ENCODE measurements around the gene TMEM8B. TPM values are rescaled to one million over a fixed set of nuclear protein-coding genes. Genes with fewer than 3 reads are reported as not detected.

TMEM8B gene
- total and polyA plus RNA-seq, 2 of the 8 experiments (the other 6 are each of a cell fraction or from before 2014, with no cell fraction given) = 7.5 to 10.4 TPM

DNA sequence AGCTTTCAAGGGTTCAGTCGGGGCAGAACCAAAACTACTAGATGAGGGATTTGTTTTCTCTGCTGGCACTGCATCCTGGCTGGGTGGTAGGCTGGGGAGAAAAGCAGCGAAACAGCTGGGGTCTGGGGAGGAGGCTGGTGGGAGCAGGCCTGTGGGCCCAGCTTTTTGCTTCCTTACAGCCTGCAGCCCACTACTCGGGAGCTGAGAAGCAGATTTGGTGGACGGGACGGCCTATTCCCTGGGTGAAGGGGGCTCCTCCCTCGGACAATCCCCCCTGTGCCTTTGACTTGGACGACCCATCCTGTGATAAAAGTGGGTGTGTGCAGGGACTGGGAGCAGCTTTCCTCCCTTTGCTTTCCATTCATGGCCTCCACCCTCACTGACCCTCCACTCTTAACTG lies 28.5 kb upstream of the TMEM8B start:
- no peak overlapping the region for H2BK20ac ChIP-seq (ENCODE audit: low read length)
- no peak overlapping the region for H3K4me2 ChIP-seq (ENCODE audit: insufficient read depth in 1 of 2, low read depth in 2 of 2, low read length in 2 of 2)
- H2BK120ac ChIP-seq (replicated peaks; ENCODE audit: low read depth, low read length) = no peak overlapping the region
- no peak overlapping the region for H3K23ac ChIP-seq (ENCODE audit: insufficient read length)
- H3K4ac ChIP-seq (replicated peaks; ENCODE audit: insufficient read length, low read depth, low read length) = no peak overlapping the region
- H2BK12ac ChIP-seq (ENCODE audit: low read depth, low read length) = no peak overlapping the region
- peaks cover 0 to 4% (median 0%) of the 10 kb centered on the region in 4 experiments; a peak in 3 of 8 replicates for H3K36me3 ChIP-seq (ENCODE audit: control insufficient read depth in 2 of 4, insufficient read depth in 4 of 4, low read length in 3 of 4)
- no peak overlapping the region for H3K14ac ChIP-seq (ENCODE audit: insufficient read length)
- no peak overlapping the region for H3K27ac ChIP-seq (ENCODE audit: low read depth, low read length)
- no peak overlapping the region for H3K56ac ChIP-seq (replicated peaks; ENCODE audit: insufficient read length, low read depth, low read length)
- H4K5ac ChIP-seq (ENCODE audit: insufficient read length, low read depth, low read length) = no peak overlapping the region
- no peak overlapping the region for H4K8ac ChIP-seq (ENCODE audit: extremely low read depth, insufficient read depth, low read length)
- no peak overlapping the region for H2BK15ac ChIP-seq (ENCODE audit: low read length)
- ChIA-PET POLR2A (ENCODE audit: partially characterized antibody) (no interaction called here), CTCF (ENCODE audit: partially characterized antibody) (interaction anchor here (1.3 to 4.8 kb wide), 4 partner anchors 11 to 35 kb away, joined by 5 to 18 read pairs (median 9); partner anchors contain the start of genes HINT2 and SPAG8)
- no peak overlapping the region for H3K18ac ChIP-seq (ENCODE audit: extremely low read depth, low read length)
- no peak for TF ChIP-seq TAF7 (optimal IDR thresholded peaks at IDR 0.05; ENCODE audit: borderline replicate concordance, low read depth, low read length)
- no peak for TF ChIP-seq SRF (IDR thresholded peaks at IDR 0.05; ENCODE audit: low read depth, low read length)
- no peak for TF ChIP-seq CBX5 (IDR thresholded peaks at IDR 0.05; ENCODE audit: low read depth, low read length)
- TF ChIP-seq POLR2A (IDR thresholded peaks at IDR 0.05; ENCODE audit: control extremely low read depth in 1 of 2, low read depth in 2 of 2, low read length in 2 of 2) = no peak
- no peak for TF ChIP-seq KDM1A (IDR thresholded peaks at IDR 0.05; ENCODE audit: borderline replicate concordance, low read length)
- TF ChIP-seq GTF2F1 (IDR thresholded peaks at IDR 0.05; ENCODE audit: borderline replicate concordance, low read depth, low read length) = no peak
- TF ChIP-seq TEAD4 (IDR thresholded peaks at IDR 0.05; ENCODE audit: low read depth, low read length) = no peak
- TF ChIP-seq HDAC6 (IDR thresholded peaks at IDR 0.05; ENCODE audit: low read depth, low read length) = no peak
- TF ChIP-seq BRCA1 (IDR thresholded peaks at IDR 0.05; ENCODE audit: low read depth, low read length) = no peak
- TF ChIP-seq POLR2AphosphoS5 (IDR thresholded peaks at IDR 0.05; ENCODE audit: low read depth, low read length) = no peak
- H3K4me1 ChIP-seq (replicated peaks in 1 of 4; ENCODE audit: control insufficient read depth in 3 of 4, insufficient read depth in 4 of 4, low read length in 3 of 4) = no peaks in the 10 kb centered on the region
- no peaks in the 10 kb centered on the region for H3K79me2 ChIP-seq (ENCODE audit: control insufficient read depth in 1 of 2, insufficient read depth in 2 of 2, low read length in 2 of 2)
- 89% methylated on average over 7 of the region's 7 CpGs; no CpG with 5 or more reads in 1 of the 2 experiments for WGBS, 2 experiments (ENCODE audit: extremely low coverage in 1 of 2, insufficient coverage in 1 of 2, insufficient read length in 1 of 2, insufficient replicate concordance in 2 of 2, low coverage in 1 of 2, low lambda C conversion rate in 2 of 2, missing lambda C conversion rate in 1 of 2)
- FAIRE-seq = no peak
- no peak for DNase-seq (ENCODE audit: low read depth in 1 of 2, low spot score in 2 of 2)
- H3K27me3 ChIP-seq (replicated peaks in 1 of 4; ENCODE audit: control insufficient read depth in 3 of 4, extremely low read depth in 1 of 4, insufficient read depth in 3 of 4, low read length in 3 of 4) = no peaks in the 10 kb centered on the region
- no peak overlapping the region for H3K9ac ChIP-seq (replicated peaks in 1 of 4; ENCODE audit: extremely low read depth in 1 of 4, low read depth in 3 of 4, low read length in 3 of 4)
- H3K9me3 ChIP-seq (ENCODE audit: insufficient read depth in 2 of 2, low read depth in 1 of 2, low read length in 1 of 2) = no peaks in the 10 kb centered on the region
- H3K4me3 ChIP-seq (ENCODE audit: extremely low read depth in 1 of 4, insufficient read depth in 2 of 4, low read depth in 3 of 4, low read length in 4 of 4) = no peak overlapping the region
- H3K79me1 ChIP-seq (ENCODE audit: low read depth, low read length) = no peaks in the 10 kb centered on the region
- H3K23me2 ChIP-seq (ENCODE audit: low read depth, low read length) = no peaks in the 10 kb centered on the region; the same call in 1 of the 2 replicates
- no peak overlapping the region for H2BK5ac ChIP-seq (ENCODE audit: low read depth, low read length)
- no peak overlapping the region for H4K91ac ChIP-seq (replicated peaks; ENCODE audit: insufficient read length, low read length)
- no peak overlapping the region for H2AK5ac ChIP-seq (ENCODE audit: low read depth, low read length)
- no peak overlapping the region for H2AFZ ChIP-seq (ENCODE audit: low read length)
- H4K20me1 ChIP-seq (replicated peaks in 1 of 2; ENCODE audit: control insufficient read depth in 1 of 2, insufficient read depth in 2 of 2, low read length in 2 of 2) = peaks cover 0 to 2% of the 10 kb centered on the region in 2 experiments
